Kidney epithelial cell (primary cell): ENCODE results near the gene CLSTN2. TPM values are rescaled to one million over a fixed set of nuclear protein-coding genes. Genes with fewer than 3 reads are reported as not detected.

Experiments used
- DNase-seq: peaks from one replicate; pipeline ENCODE4 v3.0.0-alpha.2; 2010; ENCODE audit warnings: low read depth
- H3K27me3 ChIP-seq: 2 replicates; pipeline ENCODE4 v1.6.0; 2011; ENCODE audit warnings: low read length; ENCODE audit not compliant: control insufficient read depth, insufficient read depth
- H3K36me3 ChIP-seq: 2 replicates; pipeline ENCODE4 v1.5.1; 2011; ENCODE audit warnings: low read length; ENCODE audit not compliant: control insufficient read depth, insufficient read depth
- H3K4me3 ChIP-seq: 2 replicates; pipeline ENCODE4 v1.5.1; 2011; ENCODE audit warnings: low read depth, mild to moderate bottlenecking, control low read depth, low read length
- CTCF ChIP-seq: IDR thresholded peaks from 2 replicates; pipeline ENCODE4 v1.5.1; 2011; ENCODE audit warnings: mild to moderate bottlenecking, moderate library complexity, low read length, control low read depth, inconsistent platforms; ENCODE audit not compliant: insufficient read depth, poor library complexity, severe bottlenecking
- total RNA-seq: library from RNA; depleted of rRNA; stranded (reverse); fragments of >200 nt; gene quantifications from 2 replicates; pipeline ENCODE4 v1.2.3, GENCODE V29; 2015

CLSTN2 gene
- total RNA-seq, 1 donor from 2014 or later = 10.9 TPM

GRCh38 chr3:140553591-140553990, 618.6 kb downstream of the CLSTN2 start:
- Histone ChIP-seq H3K27me3 (no peaks in the 10 kb centered on the region), H3K36me3 (no peaks in the 10 kb centered on the region), H3K4me3 (no peak overlapping the region)
- no peak for TF ChIP-seq CTCF
- DNase-seq = no peak

GRCh38 chr3:140555666-140556065, 620.7 kb downstream of the CLSTN2 start:
- TF ChIP-seq CTCF = no peak
- Histone ChIP-seq H3K27me3 (no peaks in the 10 kb centered on the region), H3K36me3 (no peaks in the 10 kb centered on the region), H3K4me3 (no peak overlapping the region)
- no peak for DNase-seq

- Histone ChIP-seq H3K27me3 (no peaks in the 10 kb centered on the region), H3K36me3 (no peaks in the 10 kb centered on the region), H3K4me3 (no peak overlapping the region)
- TF ChIP-seq CTCF = no peak
- no peak for DNase-seq
Observed at GRCh38 chr3:140557476-140557875, 622.5 kb downstream of the CLSTN2 start.

GRCh38 chr3:140559546-140559945, 624.6 kb downstream of the CLSTN2 start:
- Histone ChIP-seq H3K36me3 (no peaks in the 10 kb centered on the region), H3K27me3 (no peaks in the 10 kb centered on the region), H3K4me3 (no peak overlapping the region)
- TF ChIP-seq CTCF = no peak
- no peak for DNase-seq

GRCh38 chr3:140563206-140563760, 628.3 kb downstream of the CLSTN2 start:
- Histone ChIP-seq H3K27me3 (no peaks in the 10 kb centered on the region), H3K36me3 (no peaks in the 10 kb centered on the region), H3K4me3 (no peak overlapping the region)
- no peak for TF ChIP-seq CTCF
- DNase-seq = no peak

GRCh38 chr3:140568131-140568530, 633.1 kb downstream of the CLSTN2 start:
- DNase-seq = no peak
- Histone ChIP-seq H3K27me3 (no peaks in the 10 kb centered on the region), H3K36me3 (no peaks in the 10 kb centered on the region), H3K4me3 (no peak overlapping the region)
- TF ChIP-seq CTCF = no peak
